Spleen (tissue), 7 donors: ENCODE data around the gene SEPTIN3.

ENCODE experiments used
- POLR2A ChIP-seq, 3 donors: fragments of 450-650 bp; IDR thresholded peaks; one replicate each; pipeline ENCODE4 v1.5.1; 2017; ENCODE audit warnings: antibody characterized with exemption in 3 of 3, mild to moderate bottlenecking in 1 of 3
- TF ChIP-seq, protein P1 (sequence below), 11 experiments: fragments of 200-600 bp in 7 of 11; fragments of 450-650 bp in 4 of 11; sonication (generic) in 4 of 11; IDR thresholded peaks in 8 of 11; conservative IDR thresholded peaks in 3 of 11; 1 replicate in 7 of 11; 2 replicates in 4 of 11; pipeline versions ENCODE4 v1.4.0 to v1.8.0; 2016 to 2021; ENCODE audit warnings: antibody characterized with exemption in 11 of 11, inconsistent platforms in 4 of 11, mild to moderate bottlenecking in 1 of 11
- donor health status: DM: no; HTN: no; CAD: no; lungs with moderate emphysema.
- donor health status: DM: no; HTN: no; CAD: no.
- donor health status: DM: no; HTN: no; CAD: no.

- TF ChIP-seq, protein P1, sequence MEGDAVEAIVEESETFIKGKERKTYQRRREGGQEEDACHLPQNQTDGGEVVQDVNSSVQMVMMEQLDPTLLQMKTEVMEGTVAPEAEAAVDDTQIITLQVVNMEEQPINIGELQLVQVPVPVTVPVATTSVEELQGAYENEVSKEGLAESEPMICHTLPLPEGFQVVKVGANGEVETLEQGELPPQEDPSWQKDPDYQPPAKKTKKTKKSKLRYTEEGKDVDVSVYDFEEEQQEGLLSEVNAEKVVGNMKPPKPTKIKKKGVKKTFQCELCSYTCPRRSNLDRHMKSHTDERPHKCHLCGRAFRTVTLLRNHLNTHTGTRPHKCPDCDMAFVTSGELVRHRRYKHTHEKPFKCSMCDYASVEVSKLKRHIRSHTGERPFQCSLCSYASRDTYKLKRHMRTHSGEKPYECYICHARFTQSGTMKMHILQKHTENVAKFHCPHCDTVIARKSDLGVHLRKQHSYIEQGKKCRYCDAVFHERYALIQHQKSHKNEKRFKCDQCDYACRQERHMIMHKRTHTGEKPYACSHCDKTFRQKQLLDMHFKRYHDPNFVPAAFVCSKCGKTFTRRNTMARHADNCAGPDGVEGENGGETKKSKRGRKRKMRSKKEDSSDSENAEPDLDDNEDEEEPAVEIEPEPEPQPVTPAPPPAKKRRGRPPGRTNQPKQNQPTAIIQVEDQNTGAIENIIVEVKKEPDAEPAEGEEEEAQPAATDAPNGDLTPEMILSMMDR (IDR thresholded peaks at IDR 0.05 in 8 of 11, conservative IDR thresholded peaks at IDR 0.05 in 3 of 11): no peak
- TF ChIP-seq POLR2A (IDR thresholded peaks at IDR 0.05): peak; percentile 74 to 96 (median 93)
These were observed 29.0 kb upstream of the SEPTIN3 start for GRCh38 chr22:41939981-41940831.
